ENCODE results near the gene AKT1S1. TPM values are rescaled to one million over a fixed set of nuclear protein-coding genes. Genes with fewer than 3 reads are reported as not detected.

AKT1S1 gene
- total RNA-seq, 4 donors from 2014 or later: 14.4 to 24.6 (median 19.7) TPM

- peaks cover 0 to 29% (median 7%) of the 10 kb centered on the region in 3 donors for H3K4me1 ChIP-seq
- no peaks in the 10 kb centered on the region for H3K36me3 ChIP-seq
- no peaks in the 10 kb centered on the region for H3K9me3 ChIP-seq
- TF ChIP-seq POLR2A (IDR thresholded peaks at IDR 0.05): no peak
- TF ChIP-seq EP300 (IDR thresholded peaks at IDR 0.05): no peak
- no peak for TF ChIP-seq POLR2AphosphoS5 (IDR thresholded peaks at IDR 0.05)
- TF ChIP-seq CTCF (IDR thresholded peaks at IDR 0.05): no peak
- no peak for ATAC-seq
- peaks cover 24% of the 10 kb centered on the region for H3K27me3 ChIP-seq
- no peak overlapping the region for H3K27ac ChIP-seq
- WGBS, 2 donors (ENCODE audit: low coverage in 1 of 2): 49 to 94% methylated on average over 3 to 5 of the region's 17 CpGs
- no peak overlapping the region for H3K4me3 ChIP-seq
Measured at GRCh38 chr19:49894879-49895565, 17.9 kb upstream of the AKT1S1 start.

- 68 to 100% methylated on average over 2 to 3 of the region's 18 CpGs for WGBS, 2 donors (ENCODE audit: low coverage in 1 of 2)
Measured at GRCh38 chr19:49894011-49894664, 17.0 kb upstream of the AKT1S1 start.

GRCh38 chr19:49892716-49893115 lies 15.6 kb upstream of the AKT1S1 start:
- no peak for ATAC-seq
- Histone ChIP-seq H3K36me3 (peaks cover 0 to 17% of the 10 kb centered on the region in 2 donors), H3K27me3 (peaks cover 34% of the 10 kb centered on the region), H3K27ac (no peak overlapping the region), H3K4me1 (peaks cover 0 to 29% (median 11%) of the 10 kb centered on the region in 3 donors), H3K9me3 (no peaks in the 10 kb centered on the region), H3K4me3 (no peak overlapping the region)
- 80% methylated on average over 1 of the region's 1 CpG; no CpG with 5 or more reads in 1 of the 2 donors for WGBS, 2 donors (ENCODE audit: low coverage in 1 of 2)
- TF ChIP-seq POLR2AphosphoS5 (IDR thresholded peaks at IDR 0.05) (no peak), EP300 (IDR thresholded peaks at IDR 0.05) (no peak), POLR2A (IDR thresholded peaks at IDR 0.05) (no peak), CTCF (IDR thresholded peaks at IDR 0.05) (no peak)

More at GRCh38 chr19:49894011-49894664, 17.0 kb upstream of the AKT1S1 start:
- Histone ChIP-seq H3K36me3 (peaks cover 0 to 2% of the 10 kb centered on the region in 2 donors), H3K4me3 (no peak overlapping the region), H3K27me3 (peaks cover 33% of the 10 kb centered on the region), H3K27ac (no peak overlapping the region), H3K9me3 (no peaks in the 10 kb centered on the region), H3K4me1 (peaks cover 0 to 34% (median 11%) of the 10 kb centered on the region in 3 donors)
- ATAC-seq: no peak
- TF ChIP-seq EP300 (IDR thresholded peaks at IDR 0.05): no peak
- no peak for TF ChIP-seq POLR2A (IDR thresholded peaks at IDR 0.05)
- TF ChIP-seq CTCF (IDR thresholded peaks at IDR 0.05): no peak
- no peak for TF ChIP-seq POLR2AphosphoS5 (IDR thresholded peaks at IDR 0.05)

- TF ChIP-seq CTCF (IDR thresholded peaks at IDR 0.05) (no peak), EP300 (IDR thresholded peaks at IDR 0.05) (no peak)
- peaks cover 34% of the 10 kb centered on the region for H3K27me3 ChIP-seq
- no peak for ATAC-seq
- H3K27ac ChIP-seq: no peak overlapping the region
- peaks cover 0 to 17% (median 11%) of the 10 kb centered on the region in 3 donors for H3K4me1 ChIP-seq
- no peaks in the 10 kb centered on the region for H3K9me3 ChIP-seq
- H3K36me3 ChIP-seq: peaks cover 0 to 30% of the 10 kb centered on the region in 2 donors
- no peak overlapping the region for H3K4me3 ChIP-seq
- WGBS, 2 donors (ENCODE audit: low coverage in 1 of 2): 52 to 82% methylated on average over 7 to 14 of the region's 17 CpGs
Measured at GRCh38 chr19:49891393-49891792, 14.2 kb upstream of the AKT1S1 start.
